T-helper 1 cell treated with Interleukin-12 subunit alpha and Interleukin-12 subunit beta and Interleukin-4 antibody, amounts not matched to agents 30 ng/mL and 1 ng/mL, for 36 hours (primary cell): ENCODE measurements around the gene FOXP3. TPM values are rescaled to one million over a fixed set of nuclear protein-coding genes. Genes with fewer than 3 reads are reported as not detected.

Experiments used
- intact Hi-C: fragments of 100-400 bp; cut with micrococcal nuclease; formaldehyde crosslinking; loops from one replicate; pipeline ENCODE4 v1.15.1; 2024
- total RNA-seq: library from RNA; stranded (reverse); gene quantifications from 2 replicates; pipeline ENCODE4 v1.2.3, GENCODE V29; 2022

FOXP3 gene
- total RNA-seq, 1 donor from 2014 or later = 19.9 TPM

DNA sequence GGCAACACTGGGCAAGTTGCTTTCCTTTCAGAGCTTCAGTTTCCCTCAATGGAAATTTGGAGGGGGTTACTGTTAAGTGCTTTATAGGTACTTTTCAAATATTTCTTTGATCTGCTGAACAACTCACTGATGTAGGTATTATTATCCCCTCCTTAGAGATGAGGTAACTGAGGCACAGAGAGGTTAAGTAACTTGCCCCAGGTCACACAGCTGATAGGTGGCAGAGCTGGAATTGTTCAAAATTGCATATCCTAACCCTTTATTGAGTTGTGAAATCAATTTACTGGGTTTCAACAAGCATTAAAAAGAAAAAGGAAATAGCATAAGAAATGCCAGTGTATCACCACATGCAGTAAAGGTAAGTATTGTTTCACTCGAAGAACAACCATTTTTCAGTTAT is 11.7 kb upstream of the FOXP3 start:
- intact Hi-C loops = no loop called here

DNA sequence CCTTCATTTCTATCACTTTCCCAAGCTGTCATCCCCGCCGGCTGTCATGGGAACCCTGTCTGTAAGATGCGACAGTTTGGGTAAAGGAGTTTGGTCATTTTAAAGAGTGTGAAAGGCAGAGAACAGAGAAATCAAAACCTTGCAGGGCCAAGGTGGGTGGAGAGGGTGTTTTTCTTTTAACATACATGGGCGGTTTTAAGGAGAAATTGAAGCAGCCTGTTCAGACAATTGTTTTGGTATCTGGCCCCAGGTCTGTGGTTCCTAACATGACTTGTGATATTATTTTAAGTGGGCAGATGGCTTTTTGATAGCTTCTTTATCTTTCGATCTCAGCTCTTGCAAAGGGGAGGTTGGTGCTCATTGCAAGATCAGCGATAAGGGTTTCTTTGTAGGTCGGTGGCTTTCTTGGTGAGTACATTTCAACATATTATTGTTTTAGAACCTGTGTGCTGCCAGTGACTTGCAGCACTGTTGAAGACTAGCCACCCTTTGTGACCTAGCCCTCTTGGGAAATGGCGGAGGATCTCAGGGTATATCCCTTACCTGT is 8.7 kb upstream of the FOXP3 start:
- intact Hi-C loops = loop anchor here (1.0 to 5.0 kb wide), 3 partner anchors 20 to 271 kb away; partner anchors contain the start of gene GRIPAP1

- intact Hi-C loops = loop anchor here (2.0 to 5.0 kb wide), 2 partner anchors 20 to 270 kb away; partner anchors contain the start of gene GRIPAP1
These were observed 7.9 kb upstream of the FOXP3 start for GRCh38 chrX:49272421-49272820.

DNA sequence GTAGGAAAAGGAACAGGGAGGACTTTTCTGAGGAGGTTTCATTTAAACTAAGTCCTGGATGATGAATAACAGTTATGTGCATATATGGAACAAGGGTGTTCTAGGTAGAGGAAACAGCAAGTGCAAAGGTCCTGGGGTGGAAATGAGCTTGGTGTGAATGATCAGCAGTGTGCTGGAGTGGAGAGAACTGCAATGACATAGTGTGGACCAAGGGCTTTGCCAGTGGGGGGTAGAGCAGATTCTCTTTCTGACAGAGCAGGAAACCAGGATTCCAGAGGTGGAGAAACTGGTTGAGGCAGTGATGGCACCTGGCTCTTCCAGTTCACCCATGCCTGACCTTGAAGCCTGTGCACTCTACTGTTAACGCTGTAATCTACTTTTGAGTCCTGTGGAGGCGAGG is 6.8 kb upstream of the FOXP3 start:
- intact Hi-C loops = loop anchor here (5.0 kb wide), 1 partner anchor 269 kb away; the partner anchor contains the start of gene GRIPAP1

DNA sequence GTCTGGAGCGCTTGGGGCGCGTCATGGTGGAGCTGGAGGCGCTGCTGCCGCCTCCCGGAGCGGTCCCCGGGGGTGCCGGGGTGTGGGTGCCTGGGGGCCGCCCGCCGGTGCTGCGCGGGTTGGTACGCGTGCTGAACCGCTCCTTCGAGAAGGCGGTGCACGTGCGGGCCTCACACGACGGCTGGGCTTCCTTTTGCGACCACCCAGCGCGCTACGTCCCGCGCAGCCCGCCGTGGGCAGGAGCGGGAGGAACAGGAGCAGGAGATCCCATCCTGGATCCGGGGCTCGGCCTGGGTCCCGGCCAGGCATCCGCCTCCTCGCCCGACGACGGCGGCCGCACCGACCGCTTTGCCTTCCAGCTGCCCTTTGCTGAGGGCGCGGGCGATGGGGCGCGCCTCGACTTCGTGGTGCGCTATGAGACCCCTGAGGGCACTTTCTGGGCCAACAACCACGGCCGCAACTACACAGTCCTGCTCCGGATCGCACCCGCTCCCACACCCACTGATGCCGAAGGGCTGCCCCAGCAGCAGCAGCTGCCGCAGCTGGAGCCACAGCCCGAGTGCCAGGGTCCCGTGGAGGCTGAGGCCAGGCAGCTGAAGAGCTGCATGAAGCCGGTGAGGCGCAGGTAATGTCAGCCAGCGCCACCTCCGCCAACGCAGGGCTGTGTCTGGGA is 5.9 kb upstream of the FOXP3 start:
- intact Hi-C loops = loop anchor here (5.0 kb wide), 1 partner anchor 268 kb away; the partner anchor contains the start of gene GRIPAP1

DNA sequence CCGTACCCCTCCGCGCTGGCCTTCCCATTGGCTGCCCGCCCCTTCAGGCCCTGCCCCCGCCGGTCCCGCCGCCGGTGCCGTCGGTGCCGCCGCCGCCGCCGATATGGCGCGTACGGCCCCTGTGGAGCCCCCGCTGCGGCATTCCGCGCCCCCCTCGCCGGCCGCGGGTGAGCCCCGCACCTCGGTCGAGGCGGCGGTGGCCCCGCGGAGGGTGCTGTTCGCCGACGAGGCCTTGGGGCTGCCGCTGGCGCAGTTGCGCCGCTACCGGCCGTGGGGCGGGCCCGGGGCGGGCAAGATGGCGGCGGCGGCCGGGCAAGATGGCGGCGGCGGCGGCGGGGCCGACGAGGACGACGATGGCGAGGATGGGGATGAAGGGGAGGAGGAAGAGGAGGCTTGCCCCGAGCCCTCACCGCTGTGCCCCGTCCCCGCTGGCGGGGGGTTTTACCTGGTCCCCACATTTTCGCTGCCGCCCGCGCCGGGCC is 5.3 kb upstream of the FOXP3 start, which contains the start of gene PPP1R3F:
Gene PPP1R3F, plus strand, starts transcription at position 27 of the 482 bp plus-strand sequence. Its CDS starts 77 bp downstream, at position 104.
- intact Hi-C loops = loop anchor here (1.0 to 10.0 kb wide), 16 partner anchors 35 to 749 kb away; partner anchors contain the start of genes CCDC22, EBP, GPKOW and GRIPAP1

GRCh38 chrX:49269010-49269766 is 4.7 kb upstream of the FOXP3 start:
- intact Hi-C loops = loop anchor here (1.0 to 10.0 kb wide), 15 partner anchors 34 to 748 kb away; partner anchors contain the start of genes CCDC22, EBP, GPKOW and HDAC6

DNA sequence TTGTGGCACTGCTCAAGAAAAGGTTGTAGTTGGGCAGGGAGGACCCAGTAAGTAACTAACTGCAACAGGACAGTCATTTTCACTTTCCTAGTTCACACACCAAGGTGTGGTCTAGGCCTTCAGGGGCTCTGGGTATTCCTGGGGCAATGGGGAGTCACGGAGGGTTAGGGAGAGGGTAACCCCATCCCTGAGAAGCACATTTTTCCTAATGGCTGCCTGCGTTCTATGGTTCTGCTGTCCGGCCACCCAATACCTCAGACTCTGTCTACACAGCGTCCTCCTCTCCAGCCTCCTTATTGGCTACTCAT is 4.1 kb upstream of the FOXP3 start:
- intact Hi-C loops = loop anchor here (1.0 to 10.0 kb wide), 15 partner anchors 33 to 747 kb away; partner anchors contain the start of genes CCDC22, EBP, GPKOW and HDAC6

GRCh38 chrX:49266523-49267445 is 2.3 kb upstream of the FOXP3 start:
- intact Hi-C loops = loop anchor here (5.0 to 10.0 kb wide), 4 partner anchors 164 to 611 kb away; partner anchors contain the start of genes PIM2 and USP27X

DNA sequence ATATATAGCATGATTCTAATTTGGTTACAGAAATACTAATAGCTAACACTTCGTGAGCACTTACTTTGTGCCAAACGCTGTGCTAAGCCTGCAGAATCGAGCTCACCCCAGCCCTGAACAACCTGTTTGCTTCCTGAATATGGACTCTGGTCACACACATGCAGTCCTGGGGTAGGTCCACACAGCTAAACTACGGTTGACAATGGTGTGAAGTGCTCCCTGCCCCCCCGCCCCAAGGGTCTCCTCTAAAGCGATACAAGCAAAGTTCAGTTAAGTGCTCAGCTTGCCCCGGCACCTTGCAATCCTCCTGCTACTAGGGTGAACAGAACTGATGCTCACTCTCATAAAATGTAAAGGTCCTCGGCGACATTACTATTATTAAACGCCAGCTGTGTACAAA is 879 bp downstream of the FOXP3 start:
- intact Hi-C loops = loop anchor here (10.0 kb wide), 1 partner anchor 549 kb away; no protein-coding TSS in a partner anchor

DNA sequence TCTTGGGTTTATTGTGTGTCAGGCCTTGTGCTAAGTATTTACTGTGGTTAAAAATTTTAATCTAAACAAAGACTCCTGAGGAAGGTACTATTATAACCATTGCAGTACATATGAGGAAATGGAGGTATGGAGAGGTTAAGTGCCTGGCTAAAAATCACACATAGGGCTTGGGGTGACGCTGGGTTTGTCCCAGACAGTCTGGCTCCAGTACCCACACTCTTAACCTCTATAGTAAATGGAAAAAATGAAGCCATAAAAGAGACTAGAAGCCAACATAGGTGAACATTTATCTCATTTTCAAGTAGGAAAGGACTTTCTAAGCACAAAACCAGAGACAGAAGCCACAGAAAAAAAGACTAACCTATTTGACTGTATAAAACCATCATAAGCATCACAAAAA is 1.9 kb downstream of the FOXP3 start:
- intact Hi-C loops = loop anchor here (10.0 kb wide), 1 partner anchor 548 kb away; no protein-coding TSS in a partner anchor

GRCh38 chrX:49260221-49260985 is 4.1 kb downstream of the FOXP3 start:
- intact Hi-C loops = loop anchor here (10.0 kb wide), 1 partner anchor 546 kb away; no protein-coding TSS in a partner anchor

GRCh38 chrX:49258749-49259124 is 5.8 kb downstream of the FOXP3 start:
- intact Hi-C loops = no loop called here

DNA sequence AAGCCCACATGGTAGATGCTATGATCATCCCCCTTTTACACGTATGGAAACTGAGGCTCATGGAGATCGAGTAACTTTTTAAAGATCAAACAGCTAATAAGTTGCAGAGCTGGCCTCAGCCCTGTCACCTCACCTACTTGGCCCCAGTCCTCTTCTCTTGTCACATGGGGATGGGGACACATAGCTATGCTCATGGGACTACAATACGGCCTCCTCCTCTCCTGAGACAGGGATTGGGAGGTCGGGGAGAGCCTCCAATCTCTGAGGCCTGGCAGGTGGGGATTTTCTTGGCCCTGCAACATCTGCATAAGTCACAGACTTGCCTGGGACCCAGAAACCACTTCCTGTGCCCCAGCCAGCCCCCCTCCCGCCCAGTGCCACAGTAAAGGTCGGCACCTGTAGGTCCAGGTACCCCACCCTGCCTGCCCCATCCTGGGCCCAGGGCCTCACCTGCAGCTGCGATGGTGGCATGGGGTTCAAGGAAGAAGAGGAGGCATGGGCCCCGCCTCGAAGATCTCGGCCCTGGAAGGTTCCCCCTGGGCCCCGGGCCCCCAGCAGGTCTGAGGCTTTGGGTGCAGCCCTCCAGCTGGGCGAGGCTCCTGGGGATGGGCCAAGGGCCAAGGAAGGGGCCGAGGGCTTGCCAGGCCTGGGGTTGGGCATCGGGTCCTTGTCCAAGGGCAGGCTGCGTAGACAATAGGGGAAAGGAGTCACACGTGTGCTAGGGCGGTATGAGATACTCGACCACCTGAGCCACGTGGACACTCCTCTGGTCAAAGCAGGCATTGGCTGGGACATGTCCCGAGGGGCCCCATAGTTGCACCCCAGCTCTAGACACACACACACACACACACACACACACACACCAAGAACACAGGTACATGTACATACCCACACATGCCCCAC is 6.4 kb downstream of the FOXP3 start:
- intact Hi-C loops = no loop called here

DNA sequence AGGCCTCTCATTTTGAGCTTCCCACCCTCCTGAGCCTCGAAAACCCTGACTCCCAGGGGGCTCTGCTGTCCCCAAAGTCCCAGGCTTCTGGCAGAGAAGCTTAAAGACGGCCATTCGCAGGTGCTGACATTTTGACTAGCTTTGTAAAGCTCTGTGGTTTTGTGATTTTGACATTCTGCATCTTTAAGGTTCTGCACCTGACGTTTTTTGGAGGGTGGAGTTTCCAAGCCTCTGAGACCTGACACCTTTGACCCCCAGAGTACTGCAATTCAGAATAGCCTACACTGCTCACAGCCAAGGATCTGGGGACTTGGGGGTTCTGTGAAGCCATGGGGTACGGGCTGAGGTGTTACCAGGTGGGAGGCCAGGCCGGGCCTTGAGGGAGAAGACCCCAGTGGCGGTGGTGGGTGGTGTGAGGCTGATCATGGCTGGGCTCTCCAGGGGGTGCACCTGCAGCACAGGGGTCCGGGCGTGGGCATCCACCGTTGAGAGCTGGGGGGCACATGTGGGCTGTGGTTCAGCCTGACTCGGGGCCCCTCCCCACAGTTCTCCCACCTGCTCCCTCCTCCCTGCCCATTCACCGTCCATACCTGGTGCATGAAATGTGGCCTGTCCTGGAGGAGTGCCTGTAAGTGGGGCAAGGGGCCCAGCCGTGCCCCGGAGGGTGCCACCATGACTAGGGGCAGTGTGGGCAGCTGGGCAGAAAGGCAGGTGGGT is 7.3 kb downstream of the FOXP3 start:
- intact Hi-C loops = no loop called here

DNA sequence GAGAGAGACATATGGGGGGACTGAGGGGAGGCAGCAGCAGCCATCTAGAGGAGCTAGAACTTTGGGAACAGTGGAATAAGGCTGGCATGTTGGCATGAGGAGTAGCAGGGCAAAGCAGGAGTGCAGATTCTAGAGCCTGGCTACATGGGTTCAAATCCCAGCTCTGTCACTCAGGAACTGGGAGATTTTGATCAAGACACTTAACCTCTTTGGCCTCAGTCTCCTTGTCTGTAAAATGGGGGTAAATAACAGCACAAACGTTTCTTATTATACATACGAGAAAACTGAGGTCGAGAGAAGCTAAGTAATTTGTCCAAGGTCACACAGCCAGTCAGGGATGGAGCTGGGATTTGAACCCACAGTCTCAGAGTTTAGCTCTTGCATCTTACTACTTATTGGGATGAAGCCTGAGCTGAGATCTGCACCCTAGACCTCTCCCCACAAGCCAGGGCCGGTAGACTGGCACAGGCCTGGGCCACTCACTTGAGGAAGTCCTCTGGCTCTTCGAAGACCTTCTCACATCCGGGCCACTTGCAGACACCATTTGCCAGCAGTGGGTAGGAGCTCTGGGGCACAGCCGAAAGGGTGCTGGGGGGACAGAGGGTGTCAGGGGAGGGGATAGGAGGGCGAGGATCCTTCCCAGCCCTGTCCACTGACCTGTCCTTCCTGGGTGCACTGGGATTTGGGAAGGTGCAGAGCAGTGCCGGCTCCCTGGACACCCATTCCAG is 8.1 kb downstream of the FOXP3 start:
- intact Hi-C loops = no loop called here

DNA sequence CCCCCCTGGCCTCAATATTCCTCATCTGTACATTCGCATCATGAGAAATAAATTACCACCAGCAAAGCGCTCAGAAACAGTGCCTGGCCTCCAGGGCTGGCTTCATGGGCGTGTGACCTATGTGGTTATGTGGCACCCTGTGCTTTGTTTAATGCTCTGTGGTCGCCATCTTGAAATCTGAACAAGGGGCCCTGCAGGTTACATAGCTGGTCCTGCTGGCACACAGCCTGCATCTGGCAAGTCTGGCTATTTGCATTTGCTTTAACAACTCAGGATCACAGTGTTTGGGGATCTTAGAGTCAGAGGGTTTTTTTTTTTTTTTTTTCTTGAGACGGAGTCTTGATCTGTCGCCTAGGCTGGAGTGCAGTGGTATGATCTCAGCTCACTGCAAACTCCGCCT is 9.9 kb downstream of the FOXP3 start:
- intact Hi-C loops = no loop called here
